Measurements from ENCODE around the gene TCEAL1. TPM values are rescaled to one million over a fixed set of nuclear protein-coding genes. Genes with fewer than 3 reads are reported as not detected.
"Not testable (repeated sequence)": the region's sequence is repeated elsewhere in the genome, so short reads cannot be mapped to it uniquely, and the experiment has no call there.

Gene TCEAL1
- 10 to 100 TPM; 12.3 to 57.1 (median 27.5) TPM for total RNA-seq

GRCh38 chrX:103628386-103629317 lies at the start of gene TCEAL1:
Gene TCEAL1, plus strand, starts transcription at chrX:103628975. Its CDS starts 942 bp downstream, at chrX:103629917.
- in situ Hi-C loops (cut with MboI; ENCODE audit: low pct_unique_long_range_greater_than_20kb in 2 of 9, low sequenced_read_pairs in 9 of 9, unreplicated experiment in 9 of 9), result no loop called here
- WGBS, 10 experiments, result 7 to 28% (median 18%) methylated on average over 1 to 4 of the region's 32 CpGs; no CpG with 5 or more reads in 5 of the 10 experiments
- ATAC-seq (replicated peaks in 6 of 8), result peak; percentile 11 to 59 (median 41)
- H3K4me1 ChIP-seq (replicated peaks in 1 of 2), result peaks cover 4 to 9% of the 10 kb centered on the region in 2 donors
- peak within 1 kb of the TSS; percentile 48 to 83 (median 61) for H3K4me3 ChIP-seq
- H3K27ac ChIP-seq, result peak within 1 kb of the TSS; percentile 90 to 94

DNA sequence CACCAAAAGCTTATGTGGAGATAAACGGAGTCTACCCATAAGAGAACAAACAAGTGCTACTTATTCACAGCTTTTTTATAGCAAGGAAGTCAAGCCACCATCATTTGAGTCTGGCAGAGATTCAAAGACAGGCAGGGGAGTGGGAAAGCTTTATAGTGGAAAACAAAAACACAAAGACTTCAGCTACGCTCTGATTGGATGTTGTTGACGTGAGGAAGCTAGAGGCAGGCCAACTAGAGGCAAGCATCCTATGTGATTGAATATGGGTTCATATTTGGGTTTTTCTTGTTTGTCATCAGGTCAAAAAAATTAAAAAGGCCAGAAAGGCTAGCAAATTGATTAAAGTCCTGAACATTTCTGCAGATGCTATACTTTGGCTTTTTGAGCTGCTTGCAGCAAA lies 44.2 kb upstream of the TCEAL1 start:
- Histone ChIP-seq H3K27ac (no peak overlapping the region), H3K4me1 (replicated peaks in 1 of 2) (peaks cover 6% of the 10 kb centered on the region in 2 donors), H3K4me3 (peak overlapping the region in 3 of 5 donors; percentile 55 to 67 (median 65))
- WGBS, 10 experiments, result 21 to 80% (median 63%) methylated on average over 1 to 3 of the region's 3 CpGs; no CpG with 5 or more reads in 6 of the 10 experiments
- ATAC-seq (replicated peaks in 6 of 8), result no peak
- in situ Hi-C loops (cut with MboI; ENCODE audit: low pct_unique_long_range_greater_than_20kb in 2 of 9, low sequenced_read_pairs in 9 of 9, unreplicated experiment in 9 of 9), result no loop called here

DNA sequence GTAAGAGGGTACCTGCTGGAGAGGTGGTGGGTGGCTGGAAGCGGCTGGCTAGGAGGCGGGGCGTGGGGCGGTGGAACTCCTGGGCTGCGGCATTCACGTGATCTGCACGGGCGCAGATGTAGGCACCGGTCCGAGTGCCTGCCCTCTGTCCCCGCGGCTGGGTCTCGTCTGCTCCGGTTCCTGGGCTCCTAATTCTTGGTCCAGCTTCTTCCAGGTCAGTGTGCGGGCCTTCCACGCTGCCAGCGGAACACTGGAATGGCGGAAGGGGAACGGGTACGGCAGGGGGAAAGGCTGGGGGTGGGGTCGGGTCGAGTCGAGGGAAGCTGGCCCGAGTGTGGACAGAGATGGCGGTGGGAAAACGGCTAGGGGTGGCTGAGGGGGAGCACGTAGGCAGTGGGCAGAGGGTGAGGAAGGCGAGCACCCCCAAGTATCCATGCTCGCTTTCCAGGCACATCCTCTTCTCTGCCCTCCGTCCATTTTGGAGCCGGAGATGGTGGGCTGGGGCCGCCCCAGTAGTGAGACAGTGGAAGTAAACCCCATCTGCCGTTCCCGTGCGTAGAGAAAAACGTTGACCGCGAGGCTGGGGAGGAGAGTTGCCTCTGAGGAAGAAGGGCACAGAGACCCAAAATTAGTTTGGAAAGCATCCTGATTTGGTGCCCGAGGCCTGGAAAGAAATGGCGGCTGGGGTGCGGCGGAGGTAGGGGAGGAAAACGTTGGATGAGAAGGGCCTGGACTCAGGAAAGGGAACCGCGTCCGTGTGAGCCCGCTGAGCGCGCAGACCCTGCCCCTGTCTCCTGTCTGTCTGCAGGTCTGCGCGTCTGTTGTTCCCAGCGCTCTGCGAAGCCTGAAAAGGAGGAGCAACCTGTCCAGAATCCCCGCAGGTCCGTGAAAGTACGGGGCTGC lies 43.1 kb upstream of the TCEAL1 start, which contains the start of gene TCEAL4:
TSS of gene TCEAL4 (plus strand) at position 105 of the 903 bp plus-strand sequence. CDS start 1,161 bp downstream, outside the sequence.
- in situ Hi-C loops (cut with MboI; ENCODE audit: low pct_unique_long_range_greater_than_20kb in 2 of 9, low sequenced_read_pairs in 9 of 9, unreplicated experiment in 9 of 9), result no loop called here
- WGBS, 10 experiments, result 0 to 17% methylated on average over 2 to 18 of the region's 56 CpGs; no CpG with 5 or more reads in 8 of the 10 experiments
- Histone ChIP-seq H3K4me1 (replicated peaks in 1 of 2) (peaks cover 6% of the 10 kb centered on the region in 2 donors), H3K27ac (peak within 1 kb of the TSS; percentile 85), H3K4me3 (peak within 1 kb of the TSS; percentile 55 to 100 (median 67))
- ATAC-seq (replicated peaks in 6 of 8), result peak; percentile 82 to 98 (median 96)

DNA sequence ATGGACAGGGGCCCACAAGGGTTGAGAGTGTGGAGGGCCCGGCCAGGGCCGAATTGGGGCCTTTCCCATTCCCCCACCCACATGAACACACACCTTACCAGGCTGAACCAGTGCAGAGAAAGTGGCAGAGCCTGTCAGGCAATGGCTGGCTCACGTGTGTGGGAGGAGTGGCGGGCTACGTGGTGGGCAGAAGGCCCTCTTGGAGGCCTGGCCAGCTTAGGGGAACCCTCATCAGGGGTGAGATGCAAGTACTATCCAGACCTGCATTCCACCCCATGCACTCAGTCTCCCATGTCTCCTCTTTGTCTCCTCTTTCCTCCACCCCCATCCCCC lies 42.5 kb upstream of the TCEAL1 start:
- in situ Hi-C loops (cut with MboI; ENCODE audit: low pct_unique_long_range_greater_than_20kb in 2 of 9, low sequenced_read_pairs in 9 of 9, unreplicated experiment in 9 of 9), result no loop called here
- peak overlapping the region; percentile 55 to 100 (median 67) for H3K4me3 ChIP-seq

GRCh38 chrX:103586659-103587058 lies 42.1 kb upstream of the TCEAL1 start:
- peak overlapping the region; percentile 55 to 100 (median 67) for H3K4me3 ChIP-seq
- in situ Hi-C loops (cut with MboI; ENCODE audit: low pct_unique_long_range_greater_than_20kb in 2 of 9, low sequenced_read_pairs in 9 of 9, unreplicated experiment in 9 of 9), result no loop called here
- H3K4me1 ChIP-seq (replicated peaks in 1 of 2), result peaks cover 6% of the 10 kb centered on the region in 2 donors
- no peak overlapping the region for H3K27ac ChIP-seq
- 16 to 100% (median 53%) methylated on average over 1 to 4 of the region's 4 CpGs; no CpG with 5 or more reads in 4 of the 10 experiments for WGBS, 10 experiments
- ATAC-seq (replicated peaks in 6 of 8), result no peak

More for the DNA sequence above, 42.5 kb upstream of the TCEAL1 start:
- WGBS, 10 experiments, result no CpG with 5 or more reads among the region's 5 CpGs
- Histone ChIP-seq H3K4me1 (replicated peaks in 1 of 2) (peaks cover 6% of the 10 kb centered on the region in 2 donors), H3K27ac (peak overlapping the region; percentile 85)
- ATAC-seq (replicated peaks in 6 of 8), result peak; percentile 14 to 41 (median 28)

GRCh38 chrX:103592295-103592694 lies 36.5 kb upstream of the TCEAL1 start:
- H3K4me3 ChIP-seq; ATAC-seq (replicated peaks in 6 of 8); in situ Hi-C loops (cut with MboI; ENCODE audit: low pct_unique_long_range_greater_than_20kb in 2 of 9, low sequenced_read_pairs in 9 of 9, unreplicated experiment in 9 of 9); H3K27ac ChIP-seq; H3K4me1 ChIP-seq (replicated peaks in 1 of 2): not testable (repeated sequence)
- WGBS, 10 experiments, result 70 to 100% (median 100%) methylated on average over 1 of the region's 1 CpG; no CpG with 5 or more reads in 3 of the 10 experiments

GRCh38 chrX:103595202-103595601 lies 33.6 kb upstream of the TCEAL1 start:
- H3K27ac ChIP-seq; H3K4me1 ChIP-seq (replicated peaks in 1 of 2); ATAC-seq (replicated peaks in 6 of 8); in situ Hi-C loops (cut with MboI; ENCODE audit: low pct_unique_long_range_greater_than_20kb in 2 of 9, low sequenced_read_pairs in 9 of 9, unreplicated experiment in 9 of 9); H3K4me3 ChIP-seq: not testable (repeated sequence)
- 57 to 93% (median 60%) methylated on average over 1 to 3 of the region's 6 CpGs; no CpG with 5 or more reads in 7 of the 10 experiments for WGBS, 10 experiments

DNA sequence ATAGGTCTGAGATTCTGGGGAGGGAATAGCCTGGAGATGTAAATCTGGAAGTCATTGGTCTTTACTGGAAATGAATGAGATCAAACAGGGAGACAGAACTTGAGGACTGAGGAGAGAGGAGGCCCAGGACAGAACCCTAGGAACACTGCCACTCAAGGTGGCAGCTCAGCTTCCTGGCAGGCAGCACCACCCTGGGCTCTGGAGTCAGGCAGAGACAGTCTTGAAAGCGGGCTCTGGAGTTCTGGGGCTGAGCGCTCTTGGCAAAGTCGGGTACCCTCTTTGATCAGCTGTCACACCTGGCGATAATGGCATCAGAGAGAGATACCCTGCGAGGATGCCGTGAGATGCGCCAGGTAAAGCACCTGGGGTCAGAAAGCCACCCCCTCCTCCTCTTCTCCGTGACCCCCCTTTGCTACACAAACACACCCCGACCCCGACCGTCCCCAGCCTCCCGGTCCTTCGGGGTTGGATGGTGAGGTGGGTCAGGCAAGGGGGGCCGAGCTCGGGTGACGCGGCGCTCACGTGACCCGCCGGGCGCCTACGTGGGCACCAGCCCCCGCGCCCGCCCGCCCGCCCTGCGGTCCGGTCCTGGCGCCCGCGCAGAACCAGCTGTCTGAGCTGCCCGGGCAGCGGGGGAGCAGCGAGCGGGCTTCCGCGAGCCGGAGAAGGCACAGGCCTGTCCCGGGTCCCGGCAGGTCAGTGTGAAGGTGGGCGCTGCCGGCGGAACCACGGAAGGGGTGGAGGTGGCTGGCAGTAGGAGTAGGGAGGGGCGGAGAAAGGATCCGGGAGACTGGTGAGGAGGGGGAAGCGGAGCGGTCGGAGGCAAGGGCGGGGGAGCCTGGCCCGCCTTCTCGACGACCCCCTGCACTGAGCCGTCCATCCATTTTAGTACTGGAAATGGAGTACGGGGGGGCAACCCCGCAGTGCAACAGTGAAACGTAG lies 21.1 kb upstream of the TCEAL1 start, which contains the start of gene TCEAL3:
TSS of gene TCEAL3 (plus strand) at position 600 of the 942 bp plus-strand sequence. CDS start 1,102 bp downstream, outside the sequence.
- Histone ChIP-seq H3K4me1 (replicated peaks in 1 of 2) (no peaks in the 10 kb centered on the region), H3K27ac (peak within 1 kb of the TSS; percentile 89 to 90)
- 0 to 60% (median 27%) methylated on average over 1 to 7 of the region's 59 CpGs; no CpG with 5 or more reads in 7 of the 10 experiments for WGBS, 10 experiments

DNA sequence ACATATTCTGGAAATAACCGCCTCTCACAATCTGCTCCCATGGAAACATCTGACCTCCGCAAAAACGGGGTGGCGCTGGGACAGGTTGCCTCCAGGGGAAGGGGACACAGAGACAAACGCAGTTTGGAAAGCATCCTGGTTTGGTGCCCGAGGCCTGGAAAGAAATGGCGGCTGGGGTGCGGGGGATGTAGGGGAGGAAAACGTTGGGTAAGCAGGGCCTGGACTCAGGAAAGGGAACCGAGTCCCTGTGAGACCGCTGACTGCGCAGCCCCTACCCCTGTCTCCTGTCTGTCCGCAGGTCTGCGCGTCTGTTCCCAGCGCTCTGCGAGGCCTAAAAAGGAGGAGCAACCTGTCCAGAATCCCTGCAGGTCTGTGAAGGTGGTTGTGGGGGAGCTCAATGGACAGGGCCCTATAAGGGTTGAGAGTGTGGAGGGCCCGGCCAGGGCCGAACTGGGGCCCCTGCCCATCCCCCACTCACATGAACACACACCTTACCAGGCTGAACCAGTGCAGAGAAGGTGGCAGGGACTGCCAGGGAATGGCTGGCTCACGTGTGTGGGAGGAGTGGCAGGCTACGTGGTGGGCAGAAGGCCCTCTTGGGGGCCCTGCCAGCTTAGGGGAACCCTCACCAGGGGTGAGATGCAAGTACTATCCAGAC lies 20.3 kb upstream of the TCEAL1 start:
- in situ Hi-C loops (cut with MboI; ENCODE audit: low pct_unique_long_range_greater_than_20kb in 2 of 9, low sequenced_read_pairs in 9 of 9, unreplicated experiment in 9 of 9), result no loop called here
- ATAC-seq (replicated peaks in 6 of 8), result peak in 3 of 8 experiments; percentile 1 to 38 (median 3)
- H3K27ac ChIP-seq, result peak overlapping the region; percentile 89 to 90

More for the DNA sequence above, 21.1 kb upstream of the TCEAL1 start, which contains the start of gene TCEAL3:
- H3K4me3 ChIP-seq, result peak within 1 kb of the TSS; percentile 51 to 87 (median 79)
- in situ Hi-C loops (cut with MboI; ENCODE audit: low pct_unique_long_range_greater_than_20kb in 2 of 9, low sequenced_read_pairs in 9 of 9, unreplicated experiment in 9 of 9), result no loop called here
- ATAC-seq (replicated peaks in 6 of 8), result peak; percentile 78 to 94 (median 92)

GRCh38 chrX:103610282-103610681 lies 18.5 kb upstream of the TCEAL1 start:
- H3K4me3 ChIP-seq, result no peak overlapping the region
- H3K27ac ChIP-seq, result no peak overlapping the region
- in situ Hi-C loops (cut with MboI; ENCODE audit: low pct_unique_long_range_greater_than_20kb in 2 of 9, low sequenced_read_pairs in 9 of 9, unreplicated experiment in 9 of 9), result no loop called here
- H3K4me1 ChIP-seq (replicated peaks in 1 of 2), result no peaks in the 10 kb centered on the region
- WGBS, 10 experiments, result 40 to 100% (median 60%) methylated on average over 1 of the region's 1 CpG; no CpG with 5 or more reads in 5 of the 10 experiments
- ATAC-seq (replicated peaks in 6 of 8), result no peak

More for the DNA sequence above, 20.3 kb upstream of the TCEAL1 start:
- H3K4me1 ChIP-seq (replicated peaks in 1 of 2), result no peaks in the 10 kb centered on the region
- no CpG with 5 or more reads among the region's 21 CpGs for WGBS, 10 experiments
- H3K4me3 ChIP-seq, result peak overlapping the region; percentile 51 to 87 (median 79)

DNA sequence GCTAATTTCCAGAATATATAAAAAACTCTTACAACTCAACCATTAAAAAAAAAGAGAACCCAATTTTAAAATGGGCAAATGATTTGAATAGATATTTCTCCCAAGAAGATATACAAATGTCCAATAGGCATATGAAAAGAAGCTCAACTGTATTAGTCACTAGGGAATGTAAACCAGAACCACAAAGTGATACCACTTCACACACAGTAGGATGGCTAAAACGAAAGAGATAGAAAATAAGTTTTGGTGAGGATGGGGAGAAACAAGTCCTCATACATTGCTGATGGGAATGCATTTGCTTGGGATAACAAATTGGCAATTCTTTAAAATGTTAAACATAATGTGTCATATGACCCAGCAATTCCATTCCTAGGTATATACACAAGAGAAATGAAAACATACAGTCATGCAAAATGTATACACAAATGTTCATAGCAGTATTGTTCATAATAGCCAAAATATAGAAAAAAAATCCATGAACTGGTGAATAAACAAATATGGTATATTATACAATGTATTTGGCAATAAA lies 15.3 kb upstream of the TCEAL1 start:
- ATAC-seq (replicated peaks in 6 of 8), result no peak
- in situ Hi-C loops (cut with MboI; ENCODE audit: low pct_unique_long_range_greater_than_20kb in 2 of 9, low sequenced_read_pairs in 9 of 9, unreplicated experiment in 9 of 9), result no loop called here
- Histone ChIP-seq H3K4me1 (replicated peaks in 1 of 2) (no peaks in the 10 kb centered on the region), H3K27ac (no peak overlapping the region), H3K4me3 (no peak overlapping the region)
- WGBS, 10 experiments, result 11 to 80% (median 27%) methylated on average over 1 of the region's 1 CpG; no CpG with 5 or more reads in 3 of the 10 experiments
